MCF 10A (cell line): Measurements from ENCODE around the gene BUD23. TPM values are rescaled to one million over a fixed set of nuclear protein-coding genes. Genes with fewer than 3 reads are reported as not detected.

ENCODE experiments used
- BruUV-seq: library from RNA; stranded (reverse); fragments of 400-500 nt; replicated peaks from 2 replicates; lab custom pipeline; 2021; lab: Mats Ljungman, UMichigan
- CTCF ChIA-PET: fragments of 300-600 bp; sonication (Branson Sonifier 250); formaldehyde crosslinking; extraction: SDS; loops from one replicate; lab custom pipeline; 2021; ENCODE audit warnings: antibody characterized with exemption, inconsistent platforms; lab: Yijun Ruan, JAX
- POLR2A ChIA-PET: fragments of 300-600, 350-650 bp; sonication (Branson Sonifier 250); formaldehyde crosslinking; extraction: SDS; loops from one replicate; lab custom pipeline; 2020; ENCODE audit warnings: antibody characterized with exemption, inconsistent platforms; lab: Yijun Ruan, JAX
- DNase-seq: peaks from one replicate; pipeline ENCODE4 v3.0.0-alpha.2; 2018; ENCODE audit not compliant: unreplicated experiment
- H3K27ac Mint-ChIP-seq: one replicate; pipeline ENCODE4 v1.8.0; 2022; ENCODE audit warnings: mild to moderate bottlenecking, low read depth, mixed read lengths; ENCODE audit not compliant: unreplicated experiment
- H3K27me3 Mint-ChIP-seq: one replicate; pipeline ENCODE4 v1.8.0; 2022; ENCODE audit warnings: mixed read lengths; ENCODE audit not compliant: insufficient read depth, unreplicated experiment
- H3K36me3 Mint-ChIP-seq: one replicate; pipeline ENCODE4 v1.8.0; 2022; ENCODE audit warnings: mild to moderate bottlenecking, moderate library complexity, mixed read lengths; ENCODE audit not compliant: insufficient read depth, unreplicated experiment
- H3K4me1 Mint-ChIP-seq: one replicate; pipeline ENCODE4 v1.8.0; 2022; ENCODE audit warnings: mixed read lengths; ENCODE audit not compliant: insufficient read depth, unreplicated experiment
- H3K4me3 Mint-ChIP-seq: one replicate; pipeline ENCODE4 v1.8.0; 2022; ENCODE audit warnings: mild to moderate bottlenecking, moderate library complexity, mixed read lengths; ENCODE audit not compliant: unreplicated experiment
- H3K9me3 Mint-ChIP-seq: one replicate; pipeline ENCODE4 v1.8.0; 2022; ENCODE audit warnings: mixed read lengths; ENCODE audit not compliant: unreplicated experiment
- intact Hi-C: fragments of 100-400 bp; cut with micrococcal nuclease; formaldehyde crosslinking; loops from 2 replicates; pipeline ENCODE4 v1.14.1; 2022
- total RNA-seq: library from RNA; stranded (reverse); gene quantifications from 2 replicates; pipeline ENCODE4 v1.2.3, GENCODE V29; 2022
- TF ChIP-seq, protein P1 (sequence below): fragments of 200-600 bp; IDR thresholded peaks from one replicate; pipeline ENCODE4 v1.8.0; 2022; ENCODE audit warnings: antibody characterized with exemption, mild to moderate bottlenecking; ENCODE audit not compliant: unreplicated experiment

The BUD23 gene
- total RNA-seq, 1 experiment from 2014 or later, result 81.9 TPM

DNA sequence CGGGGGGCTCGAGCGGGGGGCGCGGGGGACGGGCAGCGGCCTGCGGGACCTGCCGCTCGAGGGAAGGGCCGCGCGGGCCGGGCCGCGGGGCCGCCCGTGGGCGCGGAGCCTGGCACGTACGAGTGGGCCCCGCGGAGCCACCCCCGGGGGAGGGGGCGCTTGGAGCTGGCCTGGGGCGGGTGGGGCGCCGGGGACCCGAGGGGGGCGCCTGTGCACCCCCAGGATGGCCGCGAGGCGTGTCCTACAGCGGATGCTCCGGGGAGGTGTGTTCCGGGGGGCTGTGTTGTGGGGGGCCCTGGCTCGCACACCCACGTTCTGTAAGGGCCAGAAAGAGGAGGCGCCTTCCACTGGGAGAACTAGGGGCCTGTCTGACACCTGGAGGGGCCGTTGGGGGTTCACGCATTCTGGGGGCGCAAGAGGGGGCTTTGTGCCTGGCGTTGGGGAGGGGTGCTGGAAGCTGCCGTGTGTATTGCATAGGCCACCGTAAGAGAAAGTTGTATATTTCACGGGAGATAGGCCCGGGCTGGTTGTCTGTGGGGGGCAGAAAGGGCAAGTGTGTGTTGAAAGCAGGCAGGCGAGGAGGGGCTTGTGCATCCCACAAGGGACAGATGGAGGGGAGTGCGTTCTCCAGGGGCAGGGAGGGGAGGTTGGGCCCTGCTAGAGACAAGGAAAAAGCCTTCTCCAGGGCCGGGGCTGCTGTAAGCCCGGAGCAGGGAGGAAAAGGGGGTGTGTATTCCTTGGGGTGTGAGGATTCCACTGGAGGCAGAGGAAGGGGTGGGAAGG is 15.1 kb upstream of the BUD23 start:
- Mint-ChIP-seq H3K27me3 (no peaks in the 10 kb centered on the region), H3K4me1 (peaks cover 15% of the 10 kb centered on the region), H3K27ac (no peak overlapping the region), H3K4me3 (peak overlapping the region; percentile 67), H3K36me3 (peaks cover 7% of the 10 kb centered on the region), H3K9me3 (no peaks in the 10 kb centered on the region)
- no TSS peak for BruUV-seq
- ChIA-PET POLR2A (interaction anchor here (0.7 kb wide), 1 partner anchor 127 kb away, joined by 3 read pairs; no protein-coding TSS in a partner anchor), CTCF (interaction anchor here (0.5 to 2.0 kb wide), 21 partner anchors 8 to 188 kb away, joined by 3 to 14 read pairs (median 3); partner anchors contain the start of genes MLXIPL and STX1A)
- no peak for DNase-seq
- intact Hi-C loops, result loop anchor here (5.0 kb wide), 2 partner anchors 41 to 59 kb away; no protein-coding TSS in a partner anchor
- TF ChIP-seq, protein P1, sequence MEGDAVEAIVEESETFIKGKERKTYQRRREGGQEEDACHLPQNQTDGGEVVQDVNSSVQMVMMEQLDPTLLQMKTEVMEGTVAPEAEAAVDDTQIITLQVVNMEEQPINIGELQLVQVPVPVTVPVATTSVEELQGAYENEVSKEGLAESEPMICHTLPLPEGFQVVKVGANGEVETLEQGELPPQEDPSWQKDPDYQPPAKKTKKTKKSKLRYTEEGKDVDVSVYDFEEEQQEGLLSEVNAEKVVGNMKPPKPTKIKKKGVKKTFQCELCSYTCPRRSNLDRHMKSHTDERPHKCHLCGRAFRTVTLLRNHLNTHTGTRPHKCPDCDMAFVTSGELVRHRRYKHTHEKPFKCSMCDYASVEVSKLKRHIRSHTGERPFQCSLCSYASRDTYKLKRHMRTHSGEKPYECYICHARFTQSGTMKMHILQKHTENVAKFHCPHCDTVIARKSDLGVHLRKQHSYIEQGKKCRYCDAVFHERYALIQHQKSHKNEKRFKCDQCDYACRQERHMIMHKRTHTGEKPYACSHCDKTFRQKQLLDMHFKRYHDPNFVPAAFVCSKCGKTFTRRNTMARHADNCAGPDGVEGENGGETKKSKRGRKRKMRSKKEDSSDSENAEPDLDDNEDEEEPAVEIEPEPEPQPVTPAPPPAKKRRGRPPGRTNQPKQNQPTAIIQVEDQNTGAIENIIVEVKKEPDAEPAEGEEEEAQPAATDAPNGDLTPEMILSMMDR, result no peak

DNA sequence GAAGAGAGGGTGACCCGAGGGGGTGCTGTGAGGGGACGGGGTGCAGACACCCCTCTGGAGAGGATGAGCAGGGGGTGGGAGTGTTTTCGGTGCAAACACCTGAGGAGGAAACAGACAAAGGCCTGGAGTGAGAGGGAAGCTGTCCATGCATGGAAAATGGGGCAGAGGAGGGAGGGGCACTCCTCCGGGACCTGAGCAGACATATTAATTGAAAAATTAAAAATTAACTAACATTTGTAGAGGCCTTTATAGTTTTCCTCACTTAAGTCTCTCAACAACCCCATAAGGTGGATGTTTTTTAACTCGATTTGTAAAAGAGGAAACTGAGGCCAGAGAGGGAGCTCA is 14.5 kb upstream of the BUD23 start:
- TF ChIP-seq, protein P1, result no peak
- no TSS peak for BruUV-seq
- POLR2A ChIA-PET, result interaction anchor here (0.6 to 0.7 kb wide), 2 partner anchors 15 to 127 kb away, joined by 3 read pairs; partner anchors contain the start of genes BUD23 and DNAJC30

DNA sequence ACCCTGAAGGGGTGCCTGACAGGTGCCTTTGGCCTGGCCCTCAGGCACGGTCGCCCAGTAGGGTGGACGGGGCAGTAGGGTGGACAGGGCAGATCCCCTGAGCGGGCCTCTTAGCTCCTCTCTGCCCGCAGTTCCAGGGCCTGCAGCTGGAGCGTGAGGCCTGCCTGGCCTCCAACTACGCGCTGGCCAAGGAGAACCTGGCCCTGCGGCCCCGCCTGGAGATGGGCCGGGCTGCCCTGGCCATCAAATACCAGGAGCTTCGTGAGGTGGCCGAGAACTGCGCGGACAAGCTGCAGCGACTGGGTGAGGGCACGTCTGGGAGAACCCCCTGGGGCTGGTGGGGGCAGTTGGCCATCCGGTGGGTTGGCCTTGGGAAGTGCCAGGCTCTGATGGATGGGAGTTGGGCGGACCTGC is 14.1 kb upstream of the BUD23 start:
- DNase-seq, result no peak
- intact Hi-C loops, result loop anchor here (5.0 kb wide), 2 partner anchors 42 to 58 kb away; no protein-coding TSS in a partner anchor
- TF ChIP-seq, protein P1, result no peak
- BruUV-seq, result no TSS peak
- Mint-ChIP-seq H3K4me1 (peaks cover 15% of the 10 kb centered on the region), H3K36me3 (peaks cover 7% of the 10 kb centered on the region), H3K27ac (no peak overlapping the region), H3K4me3 (no peak overlapping the region), H3K9me3 (no peaks in the 10 kb centered on the region), H3K27me3 (no peaks in the 10 kb centered on the region)
- POLR2A ChIA-PET, result interaction anchor here (0.6 to 0.7 kb wide), 2 partner anchors 14 to 128 kb away, joined by 3 read pairs; partner anchors contain the start of genes BUD23 and DNAJC30
- CTCF ChIA-PET, result interaction anchor here (0.8 to 2.0 kb wide), 3 partner anchors 23 to 62 kb away, joined by 3 to 14 read pairs (median 3); no protein-coding TSS in a partner anchor

More for the DNA sequence above, 14.5 kb upstream of the BUD23 start:
- H3K27me3 Mint-ChIP-seq, result no peaks in the 10 kb centered on the region
- H3K4me3 Mint-ChIP-seq, result peak overlapping the region; percentile 67
- H3K4me1 Mint-ChIP-seq, result peaks cover 15% of the 10 kb centered on the region
- intact Hi-C loops, result loop anchor here (5.0 kb wide), 2 partner anchors 42 to 58 kb away; no protein-coding TSS in a partner anchor
- CTCF ChIA-PET, result interaction anchor here (0.5 to 2.0 kb wide), 5 partner anchors 23 to 110 kb away, joined by 3 to 14 read pairs (median 4); no protein-coding TSS in a partner anchor
- no peak for DNase-seq
- H3K9me3 Mint-ChIP-seq, result no peaks in the 10 kb centered on the region
- peaks cover 7% of the 10 kb centered on the region for H3K36me3 Mint-ChIP-seq
- no peak overlapping the region for H3K27ac Mint-ChIP-seq

DNA sequence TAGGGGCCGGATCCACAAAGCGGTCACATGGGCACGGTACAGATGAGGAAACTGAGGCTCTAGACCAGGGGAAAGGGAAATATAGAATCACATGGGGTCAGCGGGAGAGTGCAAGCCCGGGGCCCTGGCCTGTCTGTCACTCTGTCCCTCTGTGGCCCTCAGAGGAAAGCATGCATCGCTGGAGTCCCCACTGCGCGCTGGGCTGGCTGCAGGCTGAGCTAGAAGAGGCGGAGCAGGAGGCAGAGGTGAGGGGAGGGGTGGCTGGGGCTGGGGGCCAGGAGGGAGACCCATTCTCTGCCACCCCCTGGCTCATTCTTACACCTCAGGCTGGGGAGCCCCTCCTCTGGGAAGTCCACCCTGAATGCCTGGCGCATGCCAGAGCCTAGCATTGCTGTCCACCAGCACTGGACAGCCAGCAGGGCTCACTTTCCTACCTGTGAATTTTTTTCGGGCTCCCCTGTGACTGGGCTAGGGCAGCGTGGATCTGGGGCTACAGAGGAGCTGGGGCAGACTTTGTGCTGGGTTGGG is 13.5 kb upstream of the BUD23 start:
- TF ChIP-seq, protein P1, result no peak
- no peak overlapping the region for H3K4me3 Mint-ChIP-seq
- intact Hi-C loops, result loop anchor here (5.0 kb wide), 2 partner anchors 43 to 57 kb away; no protein-coding TSS in a partner anchor
- H3K27me3 Mint-ChIP-seq, result no peaks in the 10 kb centered on the region
- POLR2A ChIA-PET, result no interaction called here
- H3K4me1 Mint-ChIP-seq, result peaks cover 15% of the 10 kb centered on the region
- no peak overlapping the region for H3K27ac Mint-ChIP-seq
- CTCF ChIA-PET, result interaction anchor here (0.7 to 1.1 kb wide), 3 partner anchors 12 to 190 kb away, joined by 3 to 5 read pairs (median 4); no protein-coding TSS in a partner anchor
- no peaks in the 10 kb centered on the region for H3K9me3 Mint-ChIP-seq
- no peak for DNase-seq
- BruUV-seq, result no TSS peak
- peaks cover 7% of the 10 kb centered on the region for H3K36me3 Mint-ChIP-seq
